HEK293 (cell line): Measurements from ENCODE around the gene RELT.

Experiments
- TF ChIP-seq, protein P1 (sequence below): fragments of 450-650 bp; formaldehyde crosslinking; IDR thresholded peaks from 2 replicates; pipeline ENCODE4 v1.5.1; 2016; ENCODE audit warnings: missing biosample characterization, missing genetic modification characterization
- TF ChIP-seq, protein P2 (sequence below): fragments of 450-650 bp; formaldehyde crosslinking; IDR thresholded peaks from 2 replicates; pipeline ENCODE4 v1.5.1; 2016; ENCODE audit warnings: missing biosample characterization, missing genetic modification characterization

DNA sequence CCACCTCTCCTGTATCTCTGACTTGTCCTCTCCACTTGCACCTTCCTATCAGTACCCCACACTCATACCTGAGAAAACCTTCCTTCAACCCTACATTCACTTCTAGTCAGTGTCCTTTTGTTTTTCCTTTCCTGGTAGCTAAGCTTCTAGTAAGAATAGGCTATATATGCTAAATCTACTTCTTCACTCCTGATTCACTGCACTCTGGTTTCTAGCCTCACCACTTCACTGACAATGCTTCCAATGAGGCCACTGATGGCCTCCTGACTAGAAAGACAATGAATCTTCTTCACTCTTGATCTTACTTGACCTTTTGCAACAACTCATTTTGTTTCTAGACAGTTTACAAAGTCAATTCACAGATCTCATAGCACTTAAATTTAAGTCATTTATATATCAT lies 52.0 kb downstream of the RELT start:
- TF ChIP-seq, protein P1, sequence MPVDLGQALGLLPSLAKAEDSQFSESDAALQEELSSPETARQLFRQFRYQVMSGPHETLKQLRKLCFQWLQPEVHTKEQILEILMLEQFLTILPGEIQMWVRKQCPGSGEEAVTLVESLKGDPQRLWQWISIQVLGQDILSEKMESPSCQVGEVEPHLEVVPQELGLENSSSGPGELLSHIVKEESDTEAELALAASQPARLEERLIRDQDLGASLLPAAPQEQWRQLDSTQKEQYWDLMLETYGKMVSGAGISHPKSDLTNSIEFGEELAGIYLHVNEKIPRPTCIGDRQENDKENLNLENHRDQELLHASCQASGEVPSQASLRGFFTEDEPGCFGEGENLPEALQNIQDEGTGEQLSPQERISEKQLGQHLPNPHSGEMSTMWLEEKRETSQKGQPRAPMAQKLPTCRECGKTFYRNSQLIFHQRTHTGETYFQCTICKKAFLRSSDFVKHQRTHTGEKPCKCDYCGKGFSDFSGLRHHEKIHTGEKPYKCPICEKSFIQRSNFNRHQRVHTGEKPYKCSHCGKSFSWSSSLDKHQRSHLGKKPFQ (tag by site-specific recombination), result no peak
- TF ChIP-seq, protein P2, sequence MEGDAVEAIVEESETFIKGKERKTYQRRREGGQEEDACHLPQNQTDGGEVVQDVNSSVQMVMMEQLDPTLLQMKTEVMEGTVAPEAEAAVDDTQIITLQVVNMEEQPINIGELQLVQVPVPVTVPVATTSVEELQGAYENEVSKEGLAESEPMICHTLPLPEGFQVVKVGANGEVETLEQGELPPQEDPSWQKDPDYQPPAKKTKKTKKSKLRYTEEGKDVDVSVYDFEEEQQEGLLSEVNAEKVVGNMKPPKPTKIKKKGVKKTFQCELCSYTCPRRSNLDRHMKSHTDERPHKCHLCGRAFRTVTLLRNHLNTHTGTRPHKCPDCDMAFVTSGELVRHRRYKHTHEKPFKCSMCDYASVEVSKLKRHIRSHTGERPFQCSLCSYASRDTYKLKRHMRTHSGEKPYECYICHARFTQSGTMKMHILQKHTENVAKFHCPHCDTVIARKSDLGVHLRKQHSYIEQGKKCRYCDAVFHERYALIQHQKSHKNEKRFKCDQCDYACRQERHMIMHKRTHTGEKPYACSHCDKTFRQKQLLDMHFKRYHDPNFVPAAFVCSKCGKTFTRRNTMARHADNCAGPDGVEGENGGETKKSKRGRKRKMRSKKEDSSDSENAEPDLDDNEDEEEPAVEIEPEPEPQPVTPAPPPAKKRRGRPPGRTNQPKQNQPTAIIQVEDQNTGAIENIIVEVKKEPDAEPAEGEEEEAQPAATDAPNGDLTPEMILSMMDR, result no peak
